Progenitor cell of endocrine pancreas (in vitro differentiated cells): ENCODE measurements around the gene KRTAP10-7. TPM values are rescaled to one million over a fixed set of nuclear protein-coding genes. Genes with fewer than 3 reads are reported as not detected.

Source experiments
- total RNA-seq: library from RNA; stranded (reverse); gene quantifications from 2 replicates; pipeline ENCODE4 v1.2.1, GENCODE V29; 2021

Gene KRTAP10-7
- total RNA-seq, 1 donor from 2014 or later, result not detected

Other genes with a start within 250 kb of the KRTAP10-7 start
- 0.16 and 0.17 TPM in 2 replicates for gene TRPM2, start 247.0 kb upstream of the KRTAP10-7 start, total RNA-seq
- 5.1 and 5.7 TPM in 2 replicates for gene LRRC3, start 145.1 kb upstream of the KRTAP10-7 start, total RNA-seq
- gene KRTAP10-1, start 60.4 kb upstream of the KRTAP10-7 start, total RNA-seq, result not detected in 2 replicates
- gene KRTAP10-2, start 49.1 kb upstream of the KRTAP10-7 start, total RNA-seq, result not detected in 2 replicates
- not detected in 2 replicates for gene KRTAP10-3, start 41.8 kb upstream of the KRTAP10-7 start, total RNA-seq
- gene KRTAP10-4, start 26.9 kb upstream of the KRTAP10-7 start, total RNA-seq, result not detected in 2 replicates
- gene KRTAP10-5, start 20.0 kb upstream of the KRTAP10-7 start, total RNA-seq, result not detected in 2 replicates
- gene KRTAP10-6, start 8.1 kb upstream of the KRTAP10-7 start, total RNA-seq, result not detected in 2 replicates
- not detected in 2 replicates for gene KRTAP10-8, start 11.5 kb downstream of the KRTAP10-7 start, total RNA-seq
- gene KRTAP10-9, start 26.5 kb downstream of the KRTAP10-7 start, total RNA-seq, result not detected in 2 replicates
- gene KRTAP10-10, start 36.8 kb downstream of the KRTAP10-7 start, total RNA-seq, result not detected in 2 replicates
- not detected in 2 replicates for gene KRTAP10-11, start 45.8 kb downstream of the KRTAP10-7 start, total RNA-seq
- gene KRTAP12-4, start 54.1 kb downstream of the KRTAP10-7 start, total RNA-seq, result not detected in 2 replicates
- not detected in 2 replicates for gene KRTAP12-3, start 57.3 kb downstream of the KRTAP10-7 start, total RNA-seq
- gene KRTAP12-2, start 66.3 kb downstream of the KRTAP10-7 start, total RNA-seq, result not detected in 2 replicates
- not detected in 2 replicates for gene KRTAP12-1, start 81.6 kb downstream of the KRTAP10-7 start, total RNA-seq
- not detected in 2 replicates for gene KRTAP10-12, start 96.6 kb downstream of the KRTAP10-7 start, total RNA-seq
- gene TSPEAR, start 111.0 kb downstream of the KRTAP10-7 start, total RNA-seq, result not detected in 2 replicates
- 78.7 and 85.2 TPM in 2 replicates for gene UBE2G2, start 201.2 kb downstream of the KRTAP10-7 start, total RNA-seq
- gene SUMO3, start 217.5 kb downstream of the KRTAP10-7 start, total RNA-seq, result 65.0 and 73.5 TPM in 2 replicates